Tibial artery (tissue), 4 donors: ENCODE results near the gene SEMA4B.
"Not testable (repeated sequence)": the region's sequence is repeated elsewhere in the genome, so short reads cannot be mapped to it uniquely, and the experiment has no call there.

ENCODE experiments used
- DNase-seq, 2 donors: peaks; one replicate each; pipeline ENCODE4 v3.0.0-alpha.2; 2019
- H3K27ac ChIP-seq, 2 donors: fragments of 200-600 bp; sonication (generic) in 1 of 2; 1 replicate in 1 of 2; 2 replicates in 1 of 2; pipeline ENCODE4 v1.5.1; 2018 to 2019; ENCODE audit warnings: mild to moderate bottlenecking in 1 of 2
- H3K27me3 ChIP-seq, 2 donors: fragments of 200-600 bp; sonication (generic) in 1 of 2; one replicate each; pipeline versions ENCODE4 v1.5.1 to v1.6.0; 2016 to 2019
- H3K36me3 ChIP-seq, 3 donors: fragments of 200-600 bp; sonication (generic) in 2 of 3; one replicate each; pipeline ENCODE4 v1.5.1; 2016 to 2019; ENCODE audit warnings: mild to moderate bottlenecking in 2 of 3
- H3K4me1 ChIP-seq, 4 donors: fragments of 200-600 bp; sonication (generic) in 2 of 4; 1 replicate in 3 of 4; 2 replicates in 1 of 4; pipeline ENCODE4 v1.5.1; 2016 to 2019
- H3K4me3 ChIP-seq, 2 donors: fragments of 200-600 bp; sonication (generic) in 1 of 2; 1 replicate in 1 of 2; 2 replicates in 1 of 2; pipeline ENCODE4 v1.5.1; 2018 to 2019; ENCODE audit warnings: mild to moderate bottlenecking in 2 of 2
- H3K9me3 ChIP-seq, 3 donors: fragments of 200-600 bp; sonication (generic) in 1 of 3; one replicate each; pipeline ENCODE4 v1.5.1; 2016 to 2019
- CTCF ChIP-seq, 2 experiments: fragments of 200-600 bp in 1 of 2; fragments of 450-650 bp in 1 of 2; IDR thresholded peaks; one replicate each; pipeline ENCODE4 v1.5.1; 2017 to 2019; ENCODE audit warnings: antibody characterized with exemption in 2 of 2, mild to moderate bottlenecking in 1 of 2, moderate library complexity in 1 of 2
- intact Hi-C: fragments of 100-400 bp; cut with DNase I; formaldehyde crosslinking; loops from one replicate; pipeline ENCODE4 v1.15.0; 2023; ENCODE audit warnings: low total_unique reads

The SEMA4B gene

GRCh38 chr15:90266061-90266431 lies 64.9 kb downstream of the SEMA4B start:
- Histone ChIP-seq H3K36me3 (peaks cover 10 to 26% (median 25%) of the 10 kb centered on the region in 3 donors), H3K4me3 (peak overlapping the region; percentile 73 to 83), H3K9me3 (no peaks in the 10 kb centered on the region), H3K27me3 (no peaks in the 10 kb centered on the region), H3K27ac (peak overlapping the region; percentile 90 to 95), H3K4me1 (peaks cover 0 to 51% (median 30%) of the 10 kb centered on the region in 4 donors)
- TF ChIP-seq CTCF (IDR thresholded peaks at IDR 0.05): no peak
- peak in 1 of 2 donors; percentile 34 for DNase-seq
- intact Hi-C loops: no loop called here

- no peak for DNase-seq
- Histone ChIP-seq H3K4me3 (peak overlapping the region; percentile 73 to 83), H3K36me3 (peaks cover 15 to 30% (median 29%) of the 10 kb centered on the region in 3 donors), H3K27ac (peak overlapping the region; percentile 90 to 95), H3K9me3 (no peaks in the 10 kb centered on the region), H3K4me1 (peaks cover 0 to 56% (median 31%) of the 10 kb centered on the region in 4 donors), H3K27me3 (no peaks in the 10 kb centered on the region)
- intact Hi-C loops: no loop called here
- no peak for TF ChIP-seq CTCF (IDR thresholded peaks at IDR 0.05)
These were observed 65.4 kb downstream of the SEMA4B start for GRCh38 chr15:90266485-90266884.

GRCh38 chr15:90268415-90268814 lies 67.3 kb downstream of the SEMA4B start:
- Histone ChIP-seq H3K27ac (no peak overlapping the region), H3K36me3 (peaks cover 29 to 50% (median 41%) of the 10 kb centered on the region in 3 donors), H3K27me3 (no peaks in the 10 kb centered on the region), H3K4me3 (peak overlapping the region in 1 of 2 donors; percentile 83), H3K9me3 (no peaks in the 10 kb centered on the region), H3K4me1 (peaks cover 0 to 59% (median 33%) of the 10 kb centered on the region in 4 donors)
- intact Hi-C loops: no loop called here
- no peak for DNase-seq
- TF ChIP-seq CTCF (IDR thresholded peaks at IDR 0.05): no peak

- DNase-seq: no peak
- TF ChIP-seq CTCF (IDR thresholded peaks at IDR 0.05): no peak
- H3K27ac ChIP-seq: no peak overlapping the region
- no peaks in the 10 kb centered on the region for H3K9me3 ChIP-seq
- intact Hi-C loops: no loop called here
- no peaks in the 10 kb centered on the region for H3K27me3 ChIP-seq
- peaks cover 0 to 51% (median 28%) of the 10 kb centered on the region in 4 donors for H3K4me1 ChIP-seq
- H3K4me3 ChIP-seq: no peak overlapping the region
- H3K36me3 ChIP-seq: peaks cover 43 to 71% (median 60%) of the 10 kb centered on the region in 3 donors
These were observed 69.5 kb downstream of the SEMA4B start for GRCh38 chr15:90270502-90271150.

GRCh38 chr15:90271459-90272166 lies 70.5 kb downstream of the SEMA4B start:
- no peak overlapping the region for H3K27ac ChIP-seq

GRCh38 chr15:90278467-90278866 lies 77.3 kb downstream of the SEMA4B start:
- DNase-seq, H3K4me3 ChIP-seq, intact Hi-C loops: not testable (repeated sequence)

More at GRCh38 chr15:90271459-90272166, 70.5 kb downstream of the SEMA4B start:
- DNase-seq: no peak
- intact Hi-C loops: no loop called here
- no peaks in the 10 kb centered on the region for H3K9me3 ChIP-seq
- no peak overlapping the region for H3K4me3 ChIP-seq
- TF ChIP-seq CTCF (IDR thresholded peaks at IDR 0.05): no peak
- H3K27me3 ChIP-seq: no peaks in the 10 kb centered on the region
- peaks cover 0 to 50% (median 28%) of the 10 kb centered on the region in 4 donors for H3K4me1 ChIP-seq
- peaks cover 50 to 79% (median 62%) of the 10 kb centered on the region in 3 donors for H3K36me3 ChIP-seq

More at GRCh38 chr15:90278467-90278866, 77.3 kb downstream of the SEMA4B start:
- not testable (repeated sequence) for H3K4me1 ChIP-seq, H3K27me3 ChIP-seq, H3K9me3 ChIP-seq, H3K27ac ChIP-seq
- H3K36me3 ChIP-seq: peaks cover 20 to 29% (median 21%) of the 10 kb centered on the region in 3 donors
